ENCODE measurements around the gene GIMAP6. TPM values are rescaled to one million over a fixed set of nuclear protein-coding genes. Genes with fewer than 3 reads are reported as not detected.
"Not testable (repeated sequence)": the region's sequence is repeated elsewhere in the genome, so short reads cannot be mapped to it uniquely, and the experiment has no call there.

GIMAP6 gene
- total RNA-seq, 2 donors from 2014 or later, result 4.8 to 7.1 TPM

- Histone ChIP-seq H3K9me3 (no peaks in the 10 kb centered on the region), H3K9ac (ENCODE audit: low read depth in 2 of 2, low read length in 2 of 2) (no peak overlapping the region), H3K4me1 (no peaks in the 10 kb centered on the region), H3K4me3 (no peak overlapping the region), H3K36me3 (no peaks in the 10 kb centered on the region), H3K27ac (no peak overlapping the region), H3K27me3 (no peaks in the 10 kb centered on the region)
- no peak for DNase-seq
- TF ChIP-seq CTCF (IDR thresholded peaks at IDR 0.05), result no peak
- intact Hi-C loops (cut with DNase I), result no loop called here
Observed at GRCh38 chr7:150612925-150613324, 19.3 kb downstream of the GIMAP6 start.

- Histone ChIP-seq H3K9ac (ENCODE audit: low read depth in 2 of 2, low read length in 2 of 2) (no peak overlapping the region), H3K9me3 (no peaks in the 10 kb centered on the region), H3K27me3 (no peaks in the 10 kb centered on the region), H3K36me3 (no peaks in the 10 kb centered on the region), H3K27ac (no peak overlapping the region), H3K4me3 (no peak overlapping the region), H3K4me1 (no peaks in the 10 kb centered on the region)
- no peak for TF ChIP-seq CTCF (IDR thresholded peaks at IDR 0.05)
- intact Hi-C loops (cut with DNase I), result no loop called here
- DNase-seq, result no peak
Observed at GRCh38 chr7:150610233-150610632, 22.0 kb downstream of the GIMAP6 start.

DNA sequence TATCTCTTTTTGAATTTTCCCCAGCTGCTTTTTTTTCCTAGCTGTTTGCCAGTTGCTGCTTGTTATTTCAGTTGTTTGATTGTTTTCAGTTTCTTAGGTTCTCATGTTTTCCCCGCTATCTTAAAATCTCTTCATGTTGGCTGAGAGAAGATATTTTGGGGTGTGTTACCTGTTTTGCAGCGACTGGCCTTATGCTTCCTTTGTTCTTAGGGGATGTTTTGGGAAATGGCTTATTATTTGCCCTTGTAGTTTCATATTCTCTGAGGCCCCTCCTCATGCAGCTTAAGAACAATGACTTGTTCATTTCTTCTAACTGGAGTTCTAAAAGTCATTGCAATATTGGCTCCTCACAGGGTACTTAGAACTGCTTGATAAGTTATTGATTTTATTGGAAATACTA is 28.6 kb downstream of the GIMAP6 start:
- DNase-seq; H3K36me3 ChIP-seq; H3K9me3 ChIP-seq; intact Hi-C loops (cut with DNase I); H3K27me3 ChIP-seq; H3K9ac ChIP-seq (ENCODE audit: low read depth in 2 of 2, low read length in 2 of 2); H3K4me1 ChIP-seq; H3K27ac ChIP-seq; H3K4me3 ChIP-seq: not testable (repeated sequence)

DNA sequence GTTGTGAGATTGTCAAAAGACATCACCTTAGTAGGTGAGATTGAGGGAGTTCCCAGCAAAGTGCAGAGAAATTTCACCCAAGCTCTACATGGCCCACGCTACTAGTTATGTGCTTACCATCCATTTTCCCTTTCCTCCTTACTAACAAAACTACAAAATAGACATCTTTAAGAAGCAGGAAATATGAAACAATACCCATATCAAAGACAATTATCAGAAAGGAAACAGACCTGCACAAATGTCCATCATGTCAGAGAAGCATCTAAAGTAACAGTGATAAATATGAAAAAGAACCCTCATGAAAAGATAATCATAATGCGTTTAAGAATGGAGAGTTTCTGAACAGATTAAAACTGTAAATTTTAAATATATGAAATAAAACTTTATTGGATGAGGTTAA is 36.8 kb downstream of the GIMAP6 start:
- H3K9me3 ChIP-seq, result no peaks in the 10 kb centered on the region
- H3K9ac ChIP-seq (ENCODE audit: low read depth in 2 of 2, low read length in 2 of 2), result no peak overlapping the region
- H3K27me3 ChIP-seq, result no peaks in the 10 kb centered on the region
- no peak overlapping the region for H3K4me3 ChIP-seq
- no peak for TF ChIP-seq CTCF (IDR thresholded peaks at IDR 0.05)
- H3K36me3 ChIP-seq, result no peaks in the 10 kb centered on the region
- intact Hi-C loops (cut with DNase I), result no loop called here
- DNase-seq, result no peak
- H3K27ac ChIP-seq, result no peak overlapping the region
- H3K4me1 ChIP-seq, result no peaks in the 10 kb centered on the region

GRCh38 chr7:150594805-150595204 is 37.4 kb downstream of the GIMAP6 start:
- intact Hi-C loops (cut with DNase I), result no loop called here
- Histone ChIP-seq H3K36me3 (no peaks in the 10 kb centered on the region), H3K27me3 (no peaks in the 10 kb centered on the region), H3K4me1 (no peaks in the 10 kb centered on the region), H3K27ac (no peak overlapping the region), H3K9ac (ENCODE audit: low read depth in 2 of 2, low read length in 2 of 2) (no peak overlapping the region), H3K9me3 (no peaks in the 10 kb centered on the region), H3K4me3 (no peak overlapping the region)
- no peak for TF ChIP-seq CTCF (IDR thresholded peaks at IDR 0.05)
- no peak for DNase-seq

DNA sequence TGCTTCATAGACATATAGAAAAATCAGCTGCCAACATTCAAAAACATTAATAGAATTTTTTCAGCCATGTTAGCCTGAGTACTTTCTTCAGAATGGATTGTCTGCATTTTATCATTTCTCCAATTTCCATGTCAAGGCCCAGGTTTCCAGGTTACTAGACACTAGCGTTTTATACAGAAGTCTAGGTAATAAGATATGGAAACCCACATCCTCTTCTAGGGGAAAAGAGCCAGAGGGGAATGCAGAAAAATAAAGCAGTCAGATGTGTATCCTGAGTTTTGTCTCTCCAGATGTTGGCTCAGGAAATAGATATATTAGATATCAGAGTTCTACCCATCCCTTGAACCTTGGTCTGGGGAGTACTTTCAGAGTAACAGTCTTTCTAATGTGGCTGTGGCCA is 44.6 kb downstream of the GIMAP6 start:
- TF ChIP-seq CTCF (IDR thresholded peaks at IDR 0.05), result no peak
- no peak overlapping the region for H3K27ac ChIP-seq
- H3K36me3 ChIP-seq, result no peaks in the 10 kb centered on the region
- H3K4me1 ChIP-seq, result peaks cover 7% of the 10 kb centered on the region
- DNase-seq, result no peak
- no peak overlapping the region for H3K9ac ChIP-seq (ENCODE audit: low read depth in 2 of 2, low read length in 2 of 2)
- no peaks in the 10 kb centered on the region for H3K9me3 ChIP-seq
- intact Hi-C loops (cut with DNase I), result no loop called here
- H3K4me3 ChIP-seq, result no peak overlapping the region
- H3K27me3 ChIP-seq, result no peaks in the 10 kb centered on the region

Measured in colonic mucosa (tissue), 4 donors.